Common myeloid progenitor, CD34-positive (primary cell): ENCODE results near the gene CTNNA2.

Source experiments
- CTCF ChIA-PET: fragments of 350-600 bp; sonication (Branson Sonifier 250); formaldehyde crosslinking; loops from one replicate; lab custom pipeline; 2021; ENCODE audit warnings: antibody characterized with exemption; lab: Charles Lee
- POLR2A ChIA-PET: fragments of 350-600 bp; sonication (Branson Sonifier 250); formaldehyde crosslinking; loops from one replicate; lab custom pipeline; 2021; ENCODE audit warnings: antibody characterized with exemption; lab: Charles Lee
- DNase-seq, 3 donors: peaks; one replicate each; pipeline versions ENCODE4 v3.0.0 to v3.0.0-alpha.2; 2013
- H3K27ac ChIP-seq, 2 experiments: 1 replicate in 1 of 2; 2 replicates in 1 of 2; pipeline ENCODE4 v1.7.0; 2013; ENCODE audit warnings: inconsistent platforms in 2 of 2, low read length in 2 of 2, mild to moderate bottlenecking in 2 of 2, low read depth in 1 of 2, moderate library complexity in 1 of 2; ENCODE audit not compliant: severe bottlenecking in 2 of 2, insufficient read depth in 1 of 2, poor library complexity in 1 of 2
- H3K27me3 ChIP-seq, 5 experiments: replicated peaks in 2 of 5; 1 replicate in 3 of 5; 2 replicates in 2 of 5; pipeline versions ENCODE4 v1.6.1 to v1.7.0; 2013; ENCODE audit warnings: low read length in 4 of 5, mild to moderate bottlenecking in 2 of 5, moderate library complexity in 2 of 5, inconsistent platforms in 1 of 5; ENCODE audit not compliant: insufficient read depth in 5 of 5, control insufficient read depth in 4 of 5
- H3K36me3 ChIP-seq, 4 experiments: 1 replicate in 2 of 4; 2 replicates in 2 of 4; pipeline versions ENCODE4 v1.6.1 to v1.7.0; 2013; ENCODE audit warnings: low read length in 3 of 4, control low read depth in 1 of 4, mild to moderate bottlenecking in 1 of 4; ENCODE audit not compliant: control insufficient read depth in 4 of 4, insufficient read depth in 4 of 4
- H3K4me1 ChIP-seq, 4 experiments: 1 replicate in 3 of 4; 2 replicates in 1 of 4; pipeline versions ENCODE4 v1.6.1 to v1.7.1; 2013; ENCODE audit warnings: low read length in 3 of 4, mild to moderate bottlenecking in 3 of 4, control low read depth in 1 of 4, inconsistent platforms in 1 of 4, moderate library complexity in 1 of 4; ENCODE audit not compliant: control insufficient read depth in 4 of 4, insufficient read depth in 4 of 4; ENCODE audit errors: control extremely low read depth in 1 of 4
- H3K4me3 ChIP-seq, 7 experiments: 1 replicate in 4 of 7; 2 replicates in 3 of 7; pipeline versions ENCODE4 v1.5.1 to v1.7.0; 2013; ENCODE audit warnings: mild to moderate bottlenecking in 7 of 7, low read length in 6 of 7, moderate library complexity in 6 of 7, inconsistent platforms in 2 of 7, low read depth in 2 of 7, control low read depth in 1 of 7; ENCODE audit not compliant: insufficient read depth in 4 of 7, control insufficient read depth in 1 of 7; ENCODE audit errors: extremely low read depth in 1 of 7
- H3K9me3 ChIP-seq, 5 experiments: 1 replicate in 4 of 5; 2 replicates in 1 of 5; pipeline versions ENCODE4 v1.6.1 to v1.7.1; 2013; ENCODE audit warnings: low read length in 4 of 5, mild to moderate bottlenecking in 2 of 5, inconsistent platforms in 1 of 5, low read depth in 1 of 5, moderate library complexity in 1 of 5; ENCODE audit not compliant: control insufficient read depth in 4 of 5, insufficient read depth in 2 of 5; ENCODE audit errors: control extremely low read depth in 1 of 5
- WGBS: methylation state at CpG from one replicate; pipeline ENCODE4 v1.1.5; 2013; ENCODE audit not compliant: insufficient coverage; 5-methylcytosine and 5-hydroxymethylcytosine counted together

Gene CTNNA2

DNA sequence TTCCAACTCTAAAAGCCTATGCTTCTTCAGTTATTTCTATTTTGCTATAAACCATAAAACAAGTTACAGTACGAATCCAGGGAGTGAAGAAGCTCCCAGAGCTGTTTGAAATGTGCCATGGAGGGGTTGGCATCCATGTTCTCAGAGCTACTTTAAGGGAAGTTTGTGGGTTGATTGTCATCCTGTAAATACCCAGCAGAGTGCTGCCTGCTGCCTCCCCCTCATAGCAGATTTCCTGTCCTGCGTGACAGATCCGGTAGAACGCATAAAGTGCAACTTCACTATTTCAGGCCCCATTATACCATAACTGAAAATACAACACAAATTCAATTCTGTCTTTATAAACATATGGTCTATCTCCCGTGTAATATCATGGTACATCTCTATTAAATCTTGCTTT is 114.4 kb downstream of the CTNNA2 start:
- H3K27ac ChIP-seq: no peak overlapping the region
- H3K36me3 ChIP-seq: no peaks in the 10 kb centered on the region
- no peaks in the 10 kb centered on the region for H3K27me3 ChIP-seq
- H3K4me1 ChIP-seq: peaks cover 0 to 35% (median 0%) of the 10 kb centered on the region in 4 experiments
- POLR2A ChIA-PET: no interaction called here
- WGBS: 11% methylated on average over 3 of the region's 5 CpGs
- H3K4me3 ChIP-seq: no peak overlapping the region
- peaks cover 0 to 4% (median 0%) of the 10 kb centered on the region in 5 experiments for H3K9me3 ChIP-seq
- DNase-seq: no peak
- CTCF ChIA-PET: no interaction called here

DNA sequence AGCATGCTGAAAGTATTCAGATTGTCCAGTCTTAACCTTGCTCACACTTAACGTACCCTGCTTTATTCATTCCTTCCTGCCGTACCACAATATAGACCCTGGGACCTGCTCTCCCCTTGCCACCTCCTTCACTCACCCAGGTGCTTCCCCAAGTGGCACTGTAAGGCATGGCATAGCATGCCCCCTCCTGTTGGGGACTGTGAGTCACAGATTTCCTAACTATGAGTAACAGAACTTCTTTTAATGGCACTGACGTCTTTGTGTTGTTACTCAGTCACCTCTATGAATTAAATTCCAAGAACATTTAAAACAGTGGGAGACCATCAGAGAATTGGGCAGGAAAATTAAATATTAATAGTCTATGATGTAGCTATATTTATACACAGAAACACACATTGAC is 117.2 kb downstream of the CTNNA2 start:
- H3K27ac ChIP-seq: no peak overlapping the region
- peaks cover 0 to 21% (median 0%) of the 10 kb centered on the region in 4 experiments for H3K4me1 ChIP-seq
- 100% methylated on average over 2 of the region's 3 CpGs for WGBS
- no peaks in the 10 kb centered on the region for H3K27me3 ChIP-seq
- no peak for DNase-seq
- CTCF ChIA-PET: no interaction called here
- POLR2A ChIA-PET: no interaction called here
- H3K4me3 ChIP-seq: no peak overlapping the region
- H3K9me3 ChIP-seq: peaks cover 0 to 4% (median 0%) of the 10 kb centered on the region in 5 experiments
- H3K36me3 ChIP-seq: no peaks in the 10 kb centered on the region

DNA sequence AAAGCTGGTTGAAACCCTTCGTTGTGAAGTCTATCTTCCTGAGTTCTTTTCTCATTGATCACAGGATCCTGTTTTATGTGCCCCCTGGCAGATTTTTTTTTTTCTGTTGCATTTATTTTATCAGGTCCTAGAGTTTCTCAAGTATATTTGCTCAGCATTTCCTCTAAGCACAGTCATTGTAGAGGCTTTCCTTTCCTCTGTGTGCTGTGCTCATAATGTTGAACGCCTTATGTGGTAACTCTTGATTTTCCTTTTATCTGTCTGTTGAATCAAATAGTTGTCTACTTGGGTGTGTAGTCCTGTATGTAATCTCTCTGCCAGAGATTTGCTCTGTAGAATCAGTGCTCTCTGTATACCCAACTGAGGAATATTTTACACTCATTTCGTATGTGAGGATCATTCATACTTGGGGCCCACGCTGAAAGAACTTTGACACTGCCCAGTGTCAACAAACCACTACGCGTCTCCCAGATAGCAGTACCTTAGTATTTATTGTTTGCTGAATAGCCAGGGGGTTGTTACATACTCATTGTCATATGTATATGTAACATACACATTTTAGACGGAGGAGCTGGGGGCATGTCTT is 118.2 kb downstream of the CTNNA2 start:
- Histone ChIP-seq H3K27me3 (no peaks in the 10 kb centered on the region), H3K36me3 (no peaks in the 10 kb centered on the region), H3K4me1 (peaks cover 0 to 20% (median 0%) of the 10 kb centered on the region in 4 experiments), H3K4me3 (no peak overlapping the region), H3K9me3 (peaks cover 0 to 3% (median 0%) of the 10 kb centered on the region in 5 experiments), H3K27ac (no peak overlapping the region)
- 83% methylated on average over 1 of the region's 7 CpGs for WGBS
- no peak for DNase-seq
- ChIA-PET CTCF (no interaction called here), POLR2A (no interaction called here)

DNA sequence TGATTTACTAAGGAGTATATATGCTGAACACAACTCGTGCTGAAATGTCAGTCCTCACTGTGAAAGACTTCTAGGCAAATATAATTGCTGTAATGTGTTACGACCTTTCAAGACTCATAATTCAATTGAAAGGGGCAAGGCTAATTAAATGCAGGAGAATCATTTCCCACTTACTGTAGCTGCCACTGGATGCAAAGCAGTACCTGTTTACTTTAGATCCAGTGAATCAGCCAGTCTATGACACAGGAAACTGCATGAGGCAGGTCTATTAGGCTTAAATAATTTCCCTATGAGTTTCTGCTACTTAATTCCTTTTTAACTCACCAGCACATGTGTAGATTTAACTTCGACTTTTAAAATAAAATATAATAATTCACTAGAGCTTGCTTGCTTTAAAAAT is 125.6 kb downstream of the CTNNA2 start:
- no peaks in the 10 kb centered on the region for H3K36me3 ChIP-seq
- 87% methylated on average over 2 of the region's 3 CpGs for WGBS
- no peak for DNase-seq
- POLR2A ChIA-PET: no interaction called here
- no peak overlapping the region for H3K4me3 ChIP-seq
- no peaks in the 10 kb centered on the region for H3K9me3 ChIP-seq
- CTCF ChIA-PET: no interaction called here
- no peaks in the 10 kb centered on the region for H3K4me1 ChIP-seq
- no peak overlapping the region for H3K27ac ChIP-seq
- H3K27me3 ChIP-seq: no peaks in the 10 kb centered on the region

DNA sequence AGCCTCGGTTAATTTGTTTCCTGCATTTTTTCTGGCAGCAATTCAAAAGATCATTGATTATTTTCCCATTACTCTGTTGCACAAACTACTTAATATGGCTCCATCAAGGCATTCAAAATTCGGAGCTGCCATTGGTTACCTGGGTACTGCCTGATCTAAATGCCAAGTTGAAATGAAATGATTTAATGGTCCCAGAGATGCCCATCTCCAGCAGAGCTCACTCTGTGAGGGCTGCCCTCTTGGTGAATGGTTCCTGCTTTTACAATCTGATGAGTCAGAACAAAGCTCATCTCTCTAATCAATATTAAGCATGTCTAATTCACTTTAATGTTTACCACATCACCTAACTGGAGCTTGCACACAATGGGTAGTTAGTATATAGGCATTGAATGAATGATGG is 126.1 kb downstream of the CTNNA2 start:
- Histone ChIP-seq H3K4me3 (no peak overlapping the region), H3K27ac (no peak overlapping the region), H3K36me3 (no peaks in the 10 kb centered on the region), H3K27me3 (no peaks in the 10 kb centered on the region), H3K4me1 (no peaks in the 10 kb centered on the region), H3K9me3 (no peaks in the 10 kb centered on the region)
- POLR2A ChIA-PET: no interaction called here
- WGBS: 95% methylated on average over 2 of the region's 2 CpGs
- DNase-seq: no peak
- CTCF ChIA-PET: no interaction called here

DNA sequence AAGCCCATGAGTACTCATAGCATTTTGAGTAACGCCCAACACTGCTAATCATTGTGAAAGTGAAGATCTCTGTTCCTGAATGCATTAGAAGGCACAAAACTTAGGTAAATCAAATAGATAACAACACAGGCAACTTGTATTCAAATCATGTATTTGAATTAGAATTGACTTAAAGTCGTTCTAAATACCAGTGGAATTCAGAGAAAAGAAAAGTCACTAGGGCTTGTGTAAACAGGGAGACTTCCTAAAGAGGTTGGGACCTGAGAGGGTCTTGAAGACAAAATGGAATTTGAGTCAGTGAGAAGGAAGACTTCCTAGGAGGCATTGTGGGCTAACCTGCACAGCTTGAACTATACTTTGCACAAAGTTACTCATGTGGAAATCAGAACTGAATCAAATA is 127.2 kb downstream of the CTNNA2 start:
- CTCF ChIA-PET: no interaction called here
- H3K36me3 ChIP-seq: no peaks in the 10 kb centered on the region
- H3K4me3 ChIP-seq: no peak overlapping the region
- no peaks in the 10 kb centered on the region for H3K9me3 ChIP-seq
- WGBS: 0% methylated on average over 1 of the region's 2 CpGs
- no peak for DNase-seq
- no peaks in the 10 kb centered on the region for H3K27me3 ChIP-seq
- H3K4me1 ChIP-seq: no peaks in the 10 kb centered on the region
- POLR2A ChIA-PET: no interaction called here
- no peak overlapping the region for H3K27ac ChIP-seq

DNA sequence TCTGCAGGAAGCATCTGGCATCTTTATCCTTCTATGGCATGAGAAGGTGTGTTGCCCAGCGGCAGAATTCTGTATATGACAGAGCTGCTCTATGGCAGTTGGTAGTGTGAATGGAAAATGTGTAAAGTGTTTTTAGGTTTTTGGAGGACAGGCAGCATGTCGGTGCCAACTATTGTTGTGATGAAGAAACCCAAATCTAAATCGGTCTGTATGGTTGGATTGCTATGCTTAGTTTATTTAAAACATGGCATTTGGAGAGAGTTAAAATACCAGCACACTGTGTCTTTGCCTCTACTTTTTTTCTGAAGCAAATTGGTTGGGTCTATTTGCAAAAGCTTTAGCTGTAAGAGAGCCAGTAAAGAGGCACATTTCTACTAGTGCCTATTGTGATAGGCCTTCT is 136.7 kb downstream of the CTNNA2 start:
- WGBS: 94% methylated on average over 2 of the region's 3 CpGs
- Histone ChIP-seq H3K36me3 (no peaks in the 10 kb centered on the region), H3K9me3 (no peaks in the 10 kb centered on the region), H3K4me3 (no peak overlapping the region), H3K27me3 (no peaks in the 10 kb centered on the region), H3K27ac (no peak overlapping the region), H3K4me1 (no peaks in the 10 kb centered on the region)
- ChIA-PET CTCF (no interaction called here), POLR2A (no interaction called here)
- DNase-seq: no peak
